Activated effector memory CD4-positive, alpha-beta T cell treated with Interleukin-2 at 50 U/mL for 16 hours (primary cell): ENCODE data around the gene MPP2.
"Not testable (repeated sequence)": the region's sequence is repeated elsewhere in the genome, so short reads cannot be mapped to it uniquely, and the experiment has no call there.

Experiments
- DNase-seq: peaks from one replicate; pipeline ENCODE4 v3.0.0-alpha.2; 2020

Gene MPP2

DNA sequence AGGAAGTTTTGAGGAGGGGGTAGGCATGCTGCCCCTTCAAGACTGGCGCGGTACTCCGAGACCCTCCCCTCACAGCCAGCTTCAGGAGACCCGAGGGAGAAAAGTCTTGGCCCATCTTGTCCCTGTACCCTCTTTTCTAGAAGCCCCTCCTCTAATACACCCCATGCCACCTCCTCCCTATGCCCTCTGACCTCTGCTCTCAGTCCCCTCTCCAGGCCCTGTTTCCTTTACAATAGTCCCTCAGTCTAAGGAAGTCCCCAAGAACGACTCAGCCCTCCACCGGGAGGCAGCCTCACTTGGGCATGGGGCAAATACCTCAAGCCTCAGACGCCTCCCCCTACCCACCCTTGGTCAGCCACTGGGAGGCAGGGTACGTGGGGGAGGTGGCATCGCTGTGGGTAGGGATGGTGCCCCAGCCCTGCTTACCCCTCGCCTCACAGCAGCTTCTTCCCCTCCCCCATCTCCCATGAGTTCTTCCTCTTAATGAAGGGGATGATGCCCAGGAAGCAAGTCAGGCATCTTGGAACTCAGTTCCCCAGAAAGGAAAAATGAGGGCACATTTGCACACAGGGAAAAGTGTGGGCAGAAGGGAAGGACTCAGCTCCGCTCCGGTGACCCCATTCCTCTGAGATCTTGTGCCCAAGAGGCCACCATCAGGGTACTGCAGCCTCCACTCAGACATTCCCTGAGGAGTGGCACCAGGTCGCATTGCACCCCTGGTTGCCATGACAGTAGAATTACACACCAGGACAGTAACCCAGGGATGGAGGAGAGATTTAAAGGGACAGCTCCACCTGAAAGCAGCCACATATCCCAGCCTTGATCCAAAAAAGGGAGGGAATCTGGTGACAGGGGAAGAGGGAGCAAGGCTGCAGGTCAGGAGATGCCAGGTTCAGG, 6.2 kb downstream of the MPP2 start:
- no peak for DNase-seq

DNA sequence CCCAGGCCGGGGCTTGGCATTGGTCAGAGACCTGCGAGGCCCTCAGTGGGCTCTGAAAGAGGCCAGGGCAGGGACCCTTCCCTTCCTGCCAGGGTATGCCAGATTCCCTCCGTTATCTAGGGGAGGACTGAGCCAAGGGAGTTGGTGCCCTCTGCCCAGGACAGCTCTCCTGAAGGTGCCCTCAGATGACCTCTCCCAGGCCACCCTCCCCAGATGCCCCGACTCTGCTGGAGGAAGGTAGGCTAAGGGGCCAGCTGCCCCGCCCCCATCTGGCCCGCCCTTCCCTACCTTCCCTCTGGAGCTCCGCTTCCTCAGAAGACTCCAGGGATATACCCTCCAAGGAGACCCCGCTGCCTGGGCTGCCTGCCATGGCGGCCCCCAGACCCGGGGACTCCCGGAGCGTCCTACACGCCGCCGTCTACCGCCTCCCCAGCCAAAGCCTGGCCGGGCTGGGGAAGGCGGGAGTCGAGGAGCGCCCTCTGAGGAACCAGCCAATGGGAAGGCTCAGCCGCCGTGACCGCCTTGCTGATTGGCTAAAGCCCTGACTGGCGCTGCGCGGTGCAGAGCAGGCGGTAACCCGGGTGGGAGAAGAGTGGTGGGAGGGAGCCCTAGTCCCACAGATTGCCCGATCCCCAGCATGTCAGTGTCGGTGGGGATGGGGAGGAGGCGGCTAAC, 7.0 kb downstream of the MPP2 start:
- DNase-seq, result peak; percentile 62

DNA sequence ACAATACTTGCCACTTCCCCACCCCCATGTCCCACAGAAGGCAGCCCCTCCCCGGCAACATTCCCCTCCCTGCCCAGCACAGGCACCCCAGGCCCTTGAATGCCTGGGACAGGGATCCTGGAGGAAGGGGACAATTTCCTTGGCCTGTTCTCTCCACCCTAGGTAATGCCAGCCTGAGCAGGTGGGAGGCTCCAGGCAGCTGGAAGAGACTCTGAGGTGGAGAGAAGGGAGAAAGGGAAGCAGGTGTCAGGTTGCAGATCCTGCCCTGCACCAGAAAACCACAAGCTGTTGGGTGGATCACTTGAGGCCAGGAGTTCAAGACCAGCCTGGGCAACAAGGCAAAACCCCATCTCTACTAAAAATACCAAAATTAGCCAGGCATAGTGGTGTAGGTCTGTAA, 8.9 kb downstream of the MPP2 start:
- DNase-seq, result no peak

DNA sequence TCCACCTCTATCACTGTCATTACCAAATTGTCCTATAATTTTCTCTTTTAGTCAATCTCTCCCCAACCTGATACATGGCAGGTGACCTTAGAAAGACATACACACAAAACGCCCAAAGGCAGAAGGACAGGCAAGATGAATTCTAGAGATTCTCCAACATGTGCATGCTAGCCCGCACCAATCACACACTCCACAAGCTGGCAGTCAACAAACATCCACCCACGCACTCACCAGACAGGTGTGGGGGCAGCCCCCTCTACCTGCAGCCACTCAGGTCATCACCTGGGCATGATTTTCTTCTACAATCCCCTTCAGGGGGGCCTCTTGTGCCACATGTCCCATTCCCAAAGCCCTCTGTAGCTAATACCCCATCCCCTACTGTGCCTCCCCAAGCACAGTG, 9.5 kb downstream of the MPP2 start:
- DNase-seq, result no peak

DNA sequence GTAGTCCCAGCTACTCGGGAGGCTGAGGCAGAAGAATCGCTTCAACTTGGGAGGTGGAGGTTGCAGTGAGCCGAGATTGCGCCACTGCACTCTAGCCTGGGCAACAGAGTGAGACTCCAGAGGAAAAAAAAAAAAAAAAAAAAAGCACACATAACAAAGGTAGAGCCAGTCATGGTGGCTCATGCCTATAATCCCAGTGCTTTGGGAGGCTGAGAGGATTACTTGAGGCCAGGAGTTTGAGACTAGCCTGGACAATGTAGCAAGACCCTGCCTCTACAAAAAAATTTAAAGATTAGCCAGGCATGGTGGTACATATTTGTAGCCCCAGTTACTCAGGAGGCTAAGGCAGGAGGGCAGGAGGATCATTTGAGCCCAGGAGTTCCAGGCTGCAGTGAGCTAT, 12.8 kb downstream of the MPP2 start:
- not testable (repeated sequence) for DNase-seq

DNA sequence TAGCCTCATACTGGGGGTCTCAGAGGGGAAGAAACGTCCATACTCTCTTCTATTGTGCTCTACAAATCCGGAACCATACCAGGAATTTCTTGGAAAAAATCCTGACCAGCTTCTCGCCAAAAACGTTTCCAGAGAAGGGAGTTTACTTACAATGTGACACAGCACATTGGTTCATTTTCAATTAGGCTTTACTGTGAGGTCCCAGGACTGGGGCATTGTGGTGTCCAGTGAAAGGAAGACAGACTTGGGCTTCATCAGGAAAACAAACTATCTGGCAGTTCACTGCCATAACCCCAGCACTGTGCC, 14.7 kb downstream of the MPP2 start:
- DNase-seq, result no peak

DNA sequence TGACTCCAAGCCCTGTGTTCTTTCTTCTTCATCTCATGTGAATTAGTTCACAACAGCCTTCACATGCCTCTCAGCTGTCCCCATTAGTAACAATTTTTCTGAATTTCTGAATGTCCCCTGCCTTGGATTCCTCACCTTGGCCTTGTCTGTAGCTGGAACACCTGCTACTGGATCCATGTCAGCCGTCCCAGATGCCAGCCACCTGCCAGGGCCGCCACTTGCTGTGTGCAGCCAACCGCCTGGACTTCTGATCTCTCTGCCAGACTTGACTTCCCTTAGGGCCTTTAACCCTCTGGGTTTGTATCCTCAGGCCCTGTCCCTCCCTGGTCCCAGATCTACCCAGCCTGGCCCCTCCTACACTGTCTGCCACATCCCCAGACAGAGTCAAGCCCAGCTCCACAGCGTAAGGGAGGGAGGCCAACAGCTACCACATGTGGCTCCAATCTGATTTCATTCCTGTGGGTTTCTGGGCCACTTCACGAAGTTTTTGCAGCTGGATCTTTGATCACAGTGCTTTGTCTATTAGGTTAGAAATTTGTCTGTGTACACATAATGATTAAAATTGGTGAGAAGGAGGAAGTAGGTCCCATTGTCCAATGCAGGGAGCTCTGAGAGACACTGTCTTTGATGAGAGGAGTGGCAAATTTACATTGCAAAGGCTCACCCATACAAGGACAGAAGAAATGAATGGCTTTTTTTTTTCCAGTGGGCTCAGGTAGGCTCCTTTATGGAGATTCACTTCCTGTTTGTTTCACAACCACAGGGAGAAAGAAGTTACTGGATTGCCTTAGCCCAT, 15.3 kb downstream of the MPP2 start:
- no peak for DNase-seq

DNA sequence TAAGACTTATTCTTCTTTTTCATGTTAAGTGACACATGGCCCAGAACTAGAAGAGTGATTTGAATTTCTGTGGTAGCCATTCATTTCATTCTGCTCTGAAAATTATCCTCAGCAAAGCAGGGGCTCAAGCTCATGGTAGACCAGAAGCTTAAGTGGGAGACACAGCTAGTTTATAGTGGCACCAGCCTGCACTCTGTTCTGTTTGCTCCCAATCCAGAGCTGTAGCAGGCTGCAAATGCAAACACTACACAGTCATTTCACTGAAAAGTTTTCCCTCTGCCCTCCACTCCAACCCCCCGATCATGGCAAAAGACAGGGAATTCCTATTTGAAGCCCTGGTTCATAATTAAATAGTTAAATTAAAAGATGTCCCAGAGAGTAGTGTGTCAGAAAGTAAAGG, 17.1 kb downstream of the MPP2 start:
- DNase-seq, result no peak

DNA sequence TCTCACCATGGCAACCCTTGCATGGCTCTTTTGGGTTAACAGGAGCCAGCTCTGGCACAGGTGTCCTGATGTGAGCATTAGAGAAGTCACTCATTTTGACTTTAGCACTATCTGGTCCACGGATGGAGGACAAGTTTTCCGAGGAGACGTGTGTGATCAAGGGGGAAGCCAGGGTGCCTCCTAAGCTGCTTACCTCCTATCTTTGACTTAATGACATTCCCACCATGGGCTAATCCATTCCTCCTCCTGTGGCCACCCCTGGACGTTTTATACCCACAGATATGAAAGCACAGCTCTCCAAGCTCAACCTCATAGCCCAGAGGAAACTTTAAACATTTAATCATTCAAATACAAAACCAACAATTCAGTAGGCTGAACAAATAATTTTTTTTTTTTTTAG, 18.8 kb downstream of the MPP2 start:
- DNase-seq, result no peak

DNA sequence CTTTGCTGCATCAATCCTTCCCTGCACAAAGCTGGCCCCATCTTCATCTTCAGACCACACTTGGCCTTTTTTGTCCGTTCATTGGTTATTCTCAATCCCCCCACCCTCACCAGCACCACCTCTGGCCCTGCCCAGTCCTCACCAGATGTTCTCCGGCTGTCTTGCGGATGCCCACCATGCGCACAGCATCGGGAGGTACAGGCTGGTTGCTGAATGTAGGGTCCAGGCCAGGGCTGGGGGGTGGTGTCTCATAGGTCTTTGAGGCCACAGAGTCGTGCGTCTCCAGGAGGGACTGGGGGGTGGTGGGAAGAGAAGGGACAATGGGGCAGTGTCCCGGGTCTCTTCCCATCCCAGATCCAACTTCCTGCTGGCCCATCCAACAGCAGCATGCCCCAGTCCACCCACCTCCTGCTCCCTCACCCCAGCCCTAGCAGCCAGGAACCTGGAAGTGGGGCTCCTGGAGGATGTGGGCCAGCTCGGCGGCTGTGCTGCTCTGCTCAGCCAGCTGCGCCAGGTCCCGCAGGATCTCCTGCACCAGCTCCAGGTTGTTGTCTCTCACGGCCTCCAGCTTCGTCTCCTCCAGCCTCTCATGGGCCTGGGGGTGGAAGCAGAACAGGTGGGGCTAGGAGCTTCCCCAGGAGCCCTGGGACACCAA, 24.4 kb downstream of the MPP2 start:
- no peak for DNase-seq

DNA sequence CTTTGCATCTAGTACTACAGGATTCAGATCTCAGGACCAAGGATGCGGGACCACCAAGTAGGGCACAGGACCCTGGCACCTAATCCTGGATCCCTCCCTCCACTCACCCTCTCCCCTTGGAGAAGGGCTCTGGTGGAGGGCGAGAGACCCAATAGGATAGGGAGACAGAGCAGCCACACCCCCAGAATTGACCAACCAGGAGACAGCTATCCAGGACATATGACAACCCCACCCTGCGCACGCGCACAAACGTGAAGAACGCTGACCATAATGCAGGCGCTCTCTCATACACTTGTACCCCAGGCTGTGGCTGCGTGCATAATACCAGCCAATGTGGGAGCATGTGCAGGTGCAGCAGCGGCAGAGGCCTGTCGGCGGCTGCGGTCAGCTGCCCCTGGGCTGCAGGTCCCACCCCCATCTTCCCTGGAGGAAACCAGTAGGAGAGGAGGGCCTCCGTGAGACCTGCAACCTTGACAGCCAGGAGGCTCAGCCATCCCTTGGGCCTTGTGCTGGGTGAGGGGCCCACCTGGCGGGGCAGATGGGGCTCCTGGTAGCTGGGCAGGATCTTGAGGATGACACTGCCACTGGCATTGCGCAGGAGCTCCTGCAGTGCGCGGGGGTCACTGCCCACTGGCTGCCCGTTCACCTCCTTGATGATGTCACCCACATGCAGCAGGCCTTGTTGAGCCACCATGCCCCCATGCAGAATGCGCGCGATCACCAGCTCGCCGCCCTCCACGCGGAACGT, 25.4 kb downstream of the MPP2 start:
- DNase-seq, result no peak

DNA sequence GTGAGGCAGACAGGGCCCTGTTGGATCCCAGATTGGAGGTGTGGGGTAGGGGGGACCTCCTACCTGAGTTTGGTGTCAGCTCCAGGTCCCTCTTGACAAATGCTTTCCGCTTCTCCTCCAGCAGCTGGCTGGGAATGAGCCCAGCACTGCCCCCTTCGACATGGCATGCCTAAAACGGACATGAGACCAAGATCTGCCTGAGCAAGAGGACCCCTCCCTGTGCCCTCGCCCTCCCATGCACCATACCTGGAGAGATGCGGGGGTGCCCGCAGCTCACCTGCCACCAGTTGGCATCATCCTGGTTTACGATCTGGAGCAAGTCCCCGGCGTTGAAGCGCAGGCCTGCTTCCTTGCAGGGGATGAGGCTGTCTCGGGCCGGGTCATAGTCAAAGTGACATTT, 26.2 kb downstream of the MPP2 start:
- no peak for DNase-seq

DNA sequence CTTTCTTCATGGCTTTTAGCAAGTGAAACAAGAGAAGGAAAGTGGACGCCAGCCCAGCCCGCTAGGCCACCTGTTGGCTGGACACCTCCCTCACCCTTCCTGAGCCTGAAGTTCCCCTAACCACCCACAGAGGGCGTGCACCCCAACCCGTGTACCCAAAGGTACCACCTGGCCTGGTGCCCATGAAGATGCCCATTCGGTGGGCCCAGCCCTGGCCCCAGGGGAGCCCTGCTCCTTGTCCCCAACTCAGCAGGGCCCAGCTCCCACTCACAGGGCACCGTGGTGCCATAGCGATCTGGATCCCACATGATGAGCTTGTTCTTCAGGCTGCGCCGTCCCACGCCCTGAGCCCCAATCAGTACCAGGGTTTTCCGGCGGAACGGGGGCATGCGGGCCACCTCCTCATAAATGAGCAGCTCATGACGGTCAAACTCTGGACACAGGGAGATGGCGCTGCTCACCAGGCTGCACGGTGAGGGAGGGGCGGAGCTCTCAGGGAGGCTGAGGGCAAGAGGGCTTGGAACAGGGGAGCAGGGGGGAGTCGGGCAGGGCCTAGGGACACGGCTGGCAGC, 26.8 kb downstream of the MPP2 start:
- peak; percentile 23 for DNase-seq

DNA sequence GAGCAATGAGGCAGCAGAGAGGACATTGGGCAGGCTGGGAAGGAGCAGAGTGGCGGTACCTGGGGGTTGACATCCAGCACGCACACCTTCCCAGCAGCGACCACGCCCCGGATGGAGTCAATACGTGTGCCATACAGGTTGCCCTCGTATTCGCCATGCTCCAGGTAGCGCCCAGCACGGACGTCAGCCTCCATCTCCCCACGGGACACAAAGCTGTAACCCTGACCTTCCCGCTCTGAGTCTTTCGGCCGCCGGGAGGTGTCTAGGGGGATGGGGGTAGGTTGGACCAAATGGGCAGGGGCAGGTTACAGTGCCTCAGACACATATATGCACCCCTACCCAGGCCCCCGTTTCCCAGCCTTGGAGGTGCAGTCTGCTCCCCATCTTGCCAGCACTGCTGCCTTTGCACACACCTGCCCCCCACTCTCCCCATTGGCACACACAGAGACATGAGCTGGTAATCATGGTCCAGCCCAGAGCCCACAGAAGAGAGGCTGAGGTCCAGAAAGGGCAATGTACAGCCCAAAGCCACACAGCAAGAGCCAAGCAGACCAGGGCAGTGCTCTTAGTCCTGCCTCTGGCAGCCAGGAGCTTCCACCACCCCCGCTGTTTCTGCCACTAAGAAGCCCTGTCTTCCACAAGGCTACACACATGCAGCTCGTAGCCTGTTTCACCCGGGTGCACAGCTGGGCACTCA, 27.5 kb downstream of the MPP2 start:
- no peak for DNase-seq

DNA sequence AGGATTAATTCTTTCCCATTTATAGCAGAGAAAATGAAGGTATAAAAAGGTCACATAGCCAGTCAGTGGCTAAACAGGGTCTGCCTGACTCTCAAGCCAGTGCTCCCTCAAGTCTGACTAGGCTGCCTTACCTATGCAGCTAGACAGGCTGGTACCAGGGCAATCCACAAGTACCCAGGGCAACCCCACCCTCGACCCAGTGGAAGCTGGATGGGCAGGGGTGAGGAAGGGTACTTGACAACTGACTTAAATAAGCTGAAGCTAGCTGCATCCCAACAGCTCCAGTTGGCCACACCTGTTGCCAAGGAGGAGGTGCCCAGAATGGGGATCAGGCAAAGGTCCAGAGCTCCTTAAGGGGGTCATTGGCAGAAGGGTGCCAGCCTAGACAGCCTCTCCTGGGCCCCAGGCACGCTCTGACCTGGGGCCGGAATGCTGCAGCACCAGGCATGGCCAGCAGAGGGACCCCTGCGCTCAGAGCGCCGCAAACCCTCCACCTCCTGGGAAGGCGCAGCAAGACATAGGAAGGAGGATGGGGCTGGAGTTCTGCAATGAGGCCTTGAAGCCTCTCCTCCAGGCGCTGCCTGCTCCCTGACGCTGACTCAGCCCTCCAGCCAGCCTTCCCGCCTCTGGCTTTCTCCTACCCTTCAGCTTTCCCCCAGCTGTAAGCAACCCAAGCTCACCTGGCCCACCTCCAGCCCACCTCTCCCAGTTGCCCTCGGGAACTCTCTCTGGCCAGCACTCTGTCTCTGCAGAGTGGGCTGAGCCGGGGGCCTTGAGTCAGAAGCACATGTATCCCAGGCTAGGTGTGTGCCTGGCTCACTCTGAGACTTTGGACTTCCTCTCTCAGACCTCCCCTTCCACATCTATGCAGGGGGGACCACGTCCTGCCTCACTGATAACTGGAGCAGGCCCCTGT, 28.8 kb downstream of the MPP2 start:
- peak; percentile 51 for DNase-seq

DNA sequence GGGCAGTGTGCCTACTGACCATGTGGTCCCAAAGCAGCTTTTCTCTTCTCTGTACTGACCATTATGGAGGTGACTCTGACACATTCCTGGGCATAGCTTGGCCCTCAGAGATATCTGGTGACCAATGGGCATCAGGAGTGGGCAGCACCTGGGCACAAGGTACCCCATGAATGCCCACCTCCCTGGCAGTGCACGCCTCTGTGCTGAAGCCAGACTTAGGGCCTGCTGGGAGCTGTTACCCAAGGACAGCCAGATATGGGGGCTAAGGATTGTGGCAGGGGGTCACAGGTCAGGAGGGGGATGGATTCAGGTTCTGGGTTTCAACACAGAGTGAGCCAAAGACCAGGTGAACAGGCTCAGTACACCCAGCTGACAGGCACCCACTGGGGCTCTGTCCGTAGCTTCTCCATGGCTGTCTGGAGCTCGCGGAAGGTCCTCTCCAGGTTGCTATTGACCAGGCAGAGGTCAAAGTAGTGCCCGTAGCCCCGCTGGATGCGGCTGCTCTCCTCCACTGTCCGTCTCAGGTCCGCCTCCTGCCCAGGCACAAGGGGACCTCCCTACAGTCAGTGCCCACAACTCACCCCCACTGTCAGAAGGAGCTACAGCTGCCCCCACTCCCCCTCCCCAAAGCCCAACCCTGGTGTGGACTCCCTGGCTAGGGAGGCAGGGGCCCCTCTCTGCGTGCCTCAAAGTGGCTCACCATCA, 29.7 kb downstream of the MPP2 start:
- DNase-seq, result no peak

DNA sequence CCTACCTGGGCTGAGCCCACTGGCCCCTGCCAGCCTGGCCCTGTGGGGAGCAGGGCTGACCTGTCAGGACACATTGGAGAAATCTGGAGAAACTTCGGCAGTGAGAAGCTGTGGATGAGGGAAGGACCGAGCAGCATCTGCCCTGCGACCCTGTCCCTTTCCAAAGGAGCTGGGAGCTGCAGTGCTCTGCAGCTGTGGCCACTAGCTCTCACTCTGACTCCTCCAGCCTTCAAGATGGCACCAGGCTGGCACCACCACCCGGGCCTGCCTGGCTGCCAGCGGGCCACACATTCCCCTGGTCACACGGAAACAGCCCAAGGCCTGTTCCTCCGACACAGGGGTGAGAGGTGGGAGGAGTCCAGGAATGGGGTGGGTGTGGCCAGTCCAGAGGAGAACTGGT, 30.3 kb downstream of the MPP2 start:
- no peak for DNase-seq

DNA sequence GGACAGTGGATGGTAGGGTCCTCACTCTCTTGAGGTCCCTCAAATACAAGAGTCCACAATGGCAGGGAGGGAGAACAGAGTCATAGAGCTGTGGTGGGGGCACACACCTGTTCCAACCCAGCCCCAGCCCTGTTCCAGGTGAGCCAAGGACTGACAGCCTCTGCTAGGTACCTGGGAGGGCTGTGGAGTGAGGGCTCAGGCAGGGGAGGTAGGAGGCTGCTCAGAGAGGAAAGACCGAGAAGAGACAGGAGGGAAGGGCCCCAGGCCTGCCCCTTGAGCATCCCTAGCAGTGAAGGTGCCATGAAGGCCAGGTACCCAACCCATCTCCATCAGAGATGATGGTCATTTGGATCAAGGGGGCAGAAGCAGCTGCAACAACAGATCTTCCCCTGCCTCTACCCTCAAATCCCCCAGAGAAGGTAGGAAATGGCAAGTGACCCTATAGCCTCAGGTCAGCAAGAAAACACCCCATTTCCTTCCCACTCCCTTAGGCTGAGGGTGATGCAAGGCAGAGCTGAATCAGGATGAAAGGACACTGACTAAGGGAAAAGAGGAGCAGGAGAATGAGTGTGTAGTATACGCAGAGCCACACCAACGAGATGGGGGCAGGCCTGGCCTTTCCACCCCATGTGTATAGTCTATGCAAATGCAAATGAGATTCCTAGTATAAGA, 31.7 kb downstream of the MPP2 start:
- DNase-seq, result no peak

DNA sequence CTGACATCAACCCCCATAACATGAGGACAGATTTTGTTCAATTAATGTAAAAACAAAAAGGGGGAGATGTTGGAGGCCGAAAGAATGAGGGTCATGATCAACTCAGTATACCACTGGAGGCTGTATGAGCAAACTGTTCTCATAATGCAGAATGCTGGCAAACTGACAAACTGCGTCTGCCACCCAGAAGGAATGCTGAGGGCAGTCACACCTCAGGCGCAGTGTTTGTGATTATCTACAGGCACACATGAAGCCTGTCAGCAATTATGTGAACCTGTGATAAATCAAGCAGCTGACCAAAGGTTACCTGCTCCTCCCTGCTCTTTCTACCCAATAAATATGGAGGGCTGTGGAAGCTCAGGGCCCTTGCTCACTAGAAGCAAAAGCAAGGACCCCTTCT, 33.0 kb downstream of the MPP2 start:
- no peak for DNase-seq
